Hepatocyte (in vitro differentiated cells): ENCODE data around the gene NCL.

ENCODE experiments used
- CTCF ChIP-seq: fragments of 200-600 bp; sonication (generic); IDR thresholded peaks from 2 replicates; pipeline ENCODE4 v1.5.1; 2016; ENCODE audit warnings: antibody characterized with exemption, mild to moderate bottlenecking; ENCODE audit not compliant: poor library complexity
- EZH2 ChIP-seq: fragments of 200-600 bp; sonication (generic); IDR thresholded peaks from 2 replicates; pipeline ENCODE4 v1.6.1; 2016; ENCODE audit warnings: antibody characterized with exemption, mild to moderate bottlenecking, borderline replicate concordance
- EZH2phosphoT487 ChIP-seq: fragments of 200-600 bp; sonication (generic); IDR thresholded peaks from one replicate; pipeline ENCODE4 v1.6.1; 2018; ENCODE audit warnings: antibody characterized with exemption, mild to moderate bottlenecking, low read depth, moderate library complexity; ENCODE audit not compliant: unreplicated experiment, severe bottlenecking

GRCh38 chr2:231457101-231457500, 7.2 kb downstream of the NCL start:
- TF ChIP-seq EZH2phosphoT487 (no peak), CTCF (no peak), EZH2 (no peak)
